Pancreas (tissue), 10 donors: ENCODE measurements around the gene RASGRP2. TPM values are rescaled to one million over a fixed set of nuclear protein-coding genes. Genes with fewer than 3 reads are reported as not detected.

Experiments
- ATAC-seq, 4 donors: fragments of 200-7000 bp; cut with Tn5 transposase; one replicate each; pipeline versions ENCODE4 v1.8.0 to v1.9.1; 2020; ENCODE audit warnings: mild to moderate bottlenecking in 4 of 4, moderate library complexity in 4 of 4
- DNase-seq, 6 donors: peaks; one replicate each; pipeline ENCODE4 v3.0.0-alpha.2; 2020
- FAIRE-seq: peaks from 2 replicates; lab custom pipeline; 2012; peaks lifted over from hg19 to GRCh38; lab: Jason Lieb, UNC
- H3K27ac ChIP-seq, 4 donors: fragments of 200-600 bp; sonication (generic); 1 replicate in 3 of 4; 2 replicates in 1 of 4; pipeline versions ENCODE4 v1.5.0 to v1.8.0; 2020
- H3K27me3 ChIP-seq, 4 donors: fragments of 200-600 bp; one replicate each; pipeline ENCODE4 v1.8.0; 2021
- H3K36me3 ChIP-seq, 3 donors: fragments of 200-600 bp; sonication (generic) in 1 of 3; one replicate each; pipeline versions ENCODE4 v1.5.0 to v1.8.0; 2020 to 2021
- H3K4me1 ChIP-seq, 3 donors: fragments of 200-600 bp; one replicate each; pipeline ENCODE4 v1.8.0; 2021
- H3K4me3 ChIP-seq, 4 donors: fragments of 200-600 bp; sonication (generic) in 2 of 4; one replicate each; pipeline versions ENCODE4 v1.5.0 to v1.8.0; 2020 to 2021
- H3K9me3 ChIP-seq, 4 donors: fragments of 200-600 bp; one replicate each; pipeline ENCODE4 v1.8.0; 2021
- CTCF ChIP-seq, 4 donors: fragments of 200-600 bp; sonication (generic) in 3 of 4; IDR thresholded peaks; one replicate each; pipeline versions ENCODE4 v1.5.0 to v1.8.0; 2021; ENCODE audit warnings: antibody characterized with exemption in 4 of 4
- WGBS, 2 donors: extraction: QIAGEN DNeasy Blood & Tissue Kit; methylation state at CpG; one replicate each; pipeline ENCODE4 v1.1.7; 2013; 5-methylcytosine and 5-hydroxymethylcytosine counted together
- intact Hi-C, 3 donors: fragments of 100-400 bp; cut with DNase I; formaldehyde crosslinking; loops; one replicate each; pipeline versions ENCODE4 v1.11.1 to v1.14.2; 2022
- polyA plus RNA-seq, 2 donors: library from polyadenylated mRNA; stranded (reverse); fragments of 200-250 nt; gene quantifications; one replicate each; pipeline ENCODE4 v1.2.3, GENCODE V29; 2013
- total RNA-seq, 6 donors: library from RNA; stranded (reverse); fragmentation: NEBNext Ultra II Directional in 4 of 6; extraction: Animal tissue kit (Norgen Biotek cat#: 25700) in 4 of 6; gene quantifications; one replicate each; pipeline versions ENCODE4 v1.2.1 to v1.2.4, GENCODE V29; 2021 to 2023
- donor health status: healthy with polysubstance abuse.
- donor health status: DM: no; HTN: no; CAD: no; lungs with moderate emphysema.
- donor health status: DM: no; HTN: no; CAD: no.
- donor health status: control.
- donor health status: control.
- donor health status: Bipolar disorder and iron deficiency.
- donor health status: DM: yes; HTN: yes; CAD: no.
- donor health status: DM: no; HTN: no; CAD: no.
- donor health status: DM: no; HTN: no; CAD: no.
- donor health status: DM: yes; HTN: yes; CAD: no.

Gene RASGRP2
- total and polyA plus RNA-seq, 8 donors, result 0.91 to 12.4 (median 2.4) TPM

- Histone ChIP-seq H3K4me3 (no peak overlapping the region), H3K4me1 (peaks cover 0 to 6% (median 5%) of the 10 kb centered on the region in 3 donors), H3K9me3 (no peaks in the 10 kb centered on the region), H3K36me3 (peaks cover 0 to 27% (median 21%) of the 10 kb centered on the region in 3 donors), H3K27ac (no peak overlapping the region), H3K27me3 (no peaks in the 10 kb centered on the region)
- intact Hi-C loops, result no loop called here
- DNase-seq (peak in 1 of 6 donors; percentile 35), ATAC-seq (no peak), FAIRE-seq (no peak)
- TF ChIP-seq CTCF (IDR thresholded peaks at IDR 0.05), result no peak
- WGBS, 2 donors, result 68 to 78% methylated on average over 7 of the region's 7 CpGs
Measured at GRCh38 chr11:64760759-64761420, 16.9 kb upstream of the RASGRP2 start.

GRCh38 chr11:64759722-64760719 is 16.1 kb upstream of the RASGRP2 start, which contains the start of gene PYGM:
PYGM (minus strand) TSS chr11:64759974; CDS start chr11:64759898, 76 bp downstream.
- FAIRE-seq (no peak), ATAC-seq (peak; percentile 13 to 43 (median 29)), DNase-seq (peak in 1 of 6 donors; percentile 56)
- Histone ChIP-seq H3K4me3 (no peak within 1 kb of the TSS), H3K27me3 (no peaks in the 10 kb centered on the region), H3K27ac (no peak within 1 kb of the TSS), H3K36me3 (peaks cover 0 to 19% (median 12%) of the 10 kb centered on the region in 3 donors), H3K4me1 (peaks cover 0 to 6% (median 5%) of the 10 kb centered on the region in 3 donors), H3K9me3 (no peaks in the 10 kb centered on the region)
- intact Hi-C loops, result no loop called here
- 67 to 72% methylated on average over 24 of the region's 24 CpGs for WGBS, 2 donors
- TF ChIP-seq CTCF (IDR thresholded peaks at IDR 0.05), result no peak

- H3K36me3 ChIP-seq, result peaks cover 0 to 11% (median 4%) of the 10 kb centered on the region in 3 donors
- peaks cover 0 to 6% (median 5%) of the 10 kb centered on the region in 3 donors for H3K4me1 ChIP-seq
- no peaks in the 10 kb centered on the region for H3K9me3 ChIP-seq
- TF ChIP-seq CTCF (IDR thresholded peaks at IDR 0.05), result no peak
- no peaks in the 10 kb centered on the region for H3K27me3 ChIP-seq
- FAIRE-seq (no peak), ATAC-seq (no peak), DNase-seq (peak in 1 of 6 donors; percentile 49)
- no peak overlapping the region for H3K27ac ChIP-seq
- WGBS, 2 donors, result 71 to 73% methylated on average over 21 of the region's 21 CpGs
- intact Hi-C loops, result no loop called here
- no peak overlapping the region for H3K4me3 ChIP-seq
Measured at GRCh38 chr11:64759131-64759721, 15.3 kb upstream of the RASGRP2 start.

GRCh38 chr11:64758330-64759079 is 14.6 kb upstream of the RASGRP2 start:
- WGBS, 2 donors, result 86% methylated on average over 15 of the region's 15 CpGs
- intact Hi-C loops, result no loop called here
- no peak overlapping the region for H3K27ac ChIP-seq
- FAIRE-seq (no peak), DNase-seq (peak in 1 of 6 donors; percentile 41), ATAC-seq (no peak)
- no peak overlapping the region for H3K4me3 ChIP-seq
- H3K36me3 ChIP-seq, result peaks cover 0 to 6% (median 0%) of the 10 kb centered on the region in 3 donors
- no peaks in the 10 kb centered on the region for H3K9me3 ChIP-seq
- TF ChIP-seq CTCF (IDR thresholded peaks at IDR 0.05), result no peak
- H3K27me3 ChIP-seq, result no peaks in the 10 kb centered on the region
- H3K4me1 ChIP-seq, result peaks cover 0 to 2% (median 2%) of the 10 kb centered on the region in 3 donors
